A549 (cell line): Measurements from ENCODE around the gene EPOP.

Experiments used
- CTCF ChIP-seq: fragments of >200 bp; sonication (Bioruptor Twin); formaldehyde crosslinking; IDR thresholded peaks from 3 replicates; pipeline ENCODE4 v1.5.1; 2016
- E2F6 ChIP-seq: IDR thresholded peaks from 2 replicates; pipeline ENCODE4 v1.6.1; 2012; ENCODE audit warnings: low read depth, borderline replicate concordance
- ELK1 ChIP-seq: fragments of 150-350 bp; IDR thresholded peaks from 2 replicates; pipeline ENCODE4 v1.6.1; 2014; ENCODE audit warnings: low read depth, mild to moderate bottlenecking, low read length
- EP300 ChIP-seq, 2 experiments: fragments of >200 bp; sonication (Bioruptor Twin); formaldehyde crosslinking; IDR thresholded peaks; 2 replicates in 1 of 2; 3 replicates in 1 of 2; pipeline ENCODE4 v1.6.1; 2016 to 2017
- ESRRA ChIP-seq: fragments of 150-350 bp; IDR thresholded peaks from 2 replicates; pipeline ENCODE4 v1.6.1; 2014; ENCODE audit warnings: mild to moderate bottlenecking, low read length, borderline replicate concordance
- POLR2A ChIP-seq: IDR thresholded peaks from 2 replicates; pipeline ENCODE4 v1.6.1; 2012; ENCODE audit warnings: mild to moderate bottlenecking, low read length
- TFCP2L1 ChIP-seq: fragments of 250-450 bp; sonication (Bioruptor Pico); IDR thresholded peaks from 2 replicates; pipeline ENCODE4 v1.5.0; 2021; ENCODE audit warnings: mild to moderate bottlenecking
- USF2 ChIP-seq: fragments of 450-650 bp; IDR thresholded peaks from 2 replicates; pipeline ENCODE4 v1.6.1; 2014; ENCODE audit warnings: antibody characterized with exemption

GRCh38 chr17:38656959-38657823, 17.6 kb downstream of the EPOP start:
- TF ChIP-seq CTCF (no peak), E2F6 (no peak), TFCP2L1 (CRISPR knock-in tag) (no peak), USF2 (no peak), ELK1 (no peak), ESRRA (no peak), POLR2A (no peak), EP300 (IDR thresholded peaks at IDR 0.05) (no peak)
